ENCODE measurements around the gene RARA. TPM values are rescaled to one million over a fixed set of nuclear protein-coding genes. Genes with fewer than 3 reads are reported as not detected.

Gene RARA
- polyA plus RNA-seq, 1 donor from 2014 or later = 6.6 TPM

GRCh38 chr17:40321524-40321929 lies 12.5 kb downstream of the RARA start:
- no peak overlapping the region for H3K9ac ChIP-seq (ENCODE audit: low read length)
- no peaks in the 10 kb centered on the region for H3K9me2 ChIP-seq (ENCODE audit: insufficient read depth, low read length)
- H3K4me2 ChIP-seq (ENCODE audit: low read length) = no peak overlapping the region
- no peak overlapping the region for H3K4me3 ChIP-seq (ENCODE audit: low read length)
- no peaks in the 10 kb centered on the region for H3F3A ChIP-seq (ENCODE audit: insufficient read depth, low read length, poor library complexity, severe bottlenecking)
- H3K36me3 ChIP-seq (ENCODE audit: insufficient read depth, low read length) = no peaks in the 10 kb centered on the region
- peaks cover 5% of the 10 kb centered on the region for H3K27me3 ChIP-seq (ENCODE audit: insufficient read depth, low read depth, low read length)
- no peaks in the 10 kb centered on the region for H3K9me3 ChIP-seq (ENCODE audit: low read length)
- no peaks in the 10 kb centered on the region for H4K20me1 ChIP-seq (ENCODE audit: insufficient read depth)
- no peak overlapping the region for H3K27ac ChIP-seq (ENCODE audit: low read length)
- no peak overlapping the region for H2AFZ ChIP-seq (ENCODE audit: low read depth, low read length)
- peaks cover 7% of the 10 kb centered on the region for H3K79me2 ChIP-seq (replicated peaks; ENCODE audit: insufficient read depth, low read length)
- TF ChIP-seq CTCF (IDR thresholded peaks at IDR 0.05; ENCODE audit: poor library complexity, severe bottlenecking) (no peak), REST (IDR thresholded peaks at IDR 0.05; ENCODE audit: borderline replicate concordance) (no peak), EP300 (conservative IDR thresholded peaks at IDR 0.05; ENCODE audit: poor library complexity, severe bottlenecking) (no peak), TAF1 (IDR thresholded peaks at IDR 0.05; ENCODE audit: low read depth) (no peak), MXI1 (conservative IDR thresholded peaks at IDR 0.05; ENCODE audit: poor library complexity, severe bottlenecking) (no peak), EZH2 (IDR thresholded peaks at IDR 0.05; ENCODE audit: borderline replicate concordance, insufficient read depth, low read length, poor library complexity, severe bottlenecking) (no peak), RAD21 (conservative IDR thresholded peaks at IDR 0.05) (no peak), SMC3 (conservative IDR thresholded peaks at IDR 0.05; ENCODE audit: poor library complexity) (no peak), POLR2AphosphoS5 (IDR thresholded peaks at IDR 0.05) (no peak)

- Histone ChIP-seq H3F3A (ENCODE audit: insufficient read depth, low read length, poor library complexity, severe bottlenecking) (no peaks in the 10 kb centered on the region), H3K9ac (ENCODE audit: low read length) (no peak overlapping the region), H4K20me1 (ENCODE audit: insufficient read depth) (no peaks in the 10 kb centered on the region), H3K9me2 (ENCODE audit: insufficient read depth, low read length) (no peaks in the 10 kb centered on the region), H2AFZ (ENCODE audit: low read depth, low read length) (no peak overlapping the region), H3K9me3 (ENCODE audit: low read length) (no peaks in the 10 kb centered on the region), H3K27ac (ENCODE audit: low read length) (no peak overlapping the region), H3K36me3 (ENCODE audit: insufficient read depth, low read length) (no peaks in the 10 kb centered on the region), H3K4me2 (ENCODE audit: low read length) (no peak overlapping the region), H3K79me2 (replicated peaks; ENCODE audit: insufficient read depth, low read length) (peaks cover 7% of the 10 kb centered on the region), H3K27me3 (ENCODE audit: insufficient read depth, low read depth, low read length) (peaks cover 5% of the 10 kb centered on the region), H3K4me3 (ENCODE audit: low read length) (no peak overlapping the region)
- TF ChIP-seq EZH2 (IDR thresholded peaks at IDR 0.05; ENCODE audit: borderline replicate concordance, insufficient read depth, low read length, poor library complexity, severe bottlenecking) = no peak
- no peak for TF ChIP-seq RAD21 (conservative IDR thresholded peaks at IDR 0.05)
- no peak for TF ChIP-seq POLR2AphosphoS5 (IDR thresholded peaks at IDR 0.05)
- TF ChIP-seq CTCF (IDR thresholded peaks at IDR 0.05; ENCODE audit: poor library complexity, severe bottlenecking) = no peak
- no peak for TF ChIP-seq REST (IDR thresholded peaks at IDR 0.05; ENCODE audit: borderline replicate concordance)
- no peak for TF ChIP-seq SMC3 (conservative IDR thresholded peaks at IDR 0.05; ENCODE audit: poor library complexity)
- no peak for TF ChIP-seq EP300 (conservative IDR thresholded peaks at IDR 0.05; ENCODE audit: poor library complexity, severe bottlenecking)
- TF ChIP-seq TAF1 (IDR thresholded peaks at IDR 0.05; ENCODE audit: low read depth) = no peak
- TF ChIP-seq MXI1 (conservative IDR thresholded peaks at IDR 0.05; ENCODE audit: poor library complexity, severe bottlenecking) = no peak
Observed at GRCh38 chr17:40321961-40322357, 13.0 kb downstream of the RARA start.
